Epithelial cell of esophagus (primary cell): ENCODE results near the gene VTA1.
"Not testable (repeated sequence)": the region's sequence is repeated elsewhere in the genome, so short reads cannot be mapped to it uniquely, and the experiment has no call there.

ENCODE experiments used
- DNase-seq: peaks from one replicate; pipeline ENCODE4 v3.0.0; 2010; ENCODE audit warnings: low read depth
- H3K4me3 ChIP-seq: 2 replicates; pipeline ENCODE4 v1.5.1; 2011; ENCODE audit warnings: mild to moderate bottlenecking, low read length, control low read depth
- CTCF ChIP-seq: IDR thresholded peaks from 2 replicates; pipeline ENCODE4 v1.5.1; 2011; ENCODE audit warnings: low read depth, mild to moderate bottlenecking, low read length, control low read depth, inconsistent platforms; ENCODE audit not compliant: insufficient read depth; ENCODE audit errors: missing control alignments

The VTA1 gene

GRCh38 chr6:142225115-142225514 is 78.1 kb downstream of the VTA1 start:
- TF ChIP-seq CTCF: no peak
- no peak for DNase-seq
- no peak overlapping the region for H3K4me3 ChIP-seq

GRCh38 chr6:142225552-142225951 is 78.5 kb downstream of the VTA1 start:
- TF ChIP-seq CTCF: no peak
- no peak for DNase-seq
- no peak overlapping the region for H3K4me3 ChIP-seq

GRCh38 chr6:142226731-142227130 is 79.7 kb downstream of the VTA1 start:
- DNase-seq: no peak
- no peak overlapping the region for H3K4me3 ChIP-seq
- TF ChIP-seq CTCF: no peak

- H3K4me3 ChIP-seq, DNase-seq: not testable (repeated sequence)
Observed at GRCh38 chr6:142229518-142230270, 82.6 kb downstream of the VTA1 start.

GRCh38 chr6:142232206-142233044 is 85.4 kb downstream of the VTA1 start:
- DNase-seq: peak; percentile 53
- not testable (repeated sequence) for H3K4me3 ChIP-seq

GRCh38 chr6:142233945-142234682 is 87.1 kb downstream of the VTA1 start:
- H3K4me3 ChIP-seq: no peak overlapping the region
- TF ChIP-seq CTCF: no peak

More at GRCh38 chr6:142232206-142233044, 85.4 kb downstream of the VTA1 start:
- TF ChIP-seq CTCF: peak; percentile 42

GRCh38 chr6:142235272-142235671 is 88.2 kb downstream of the VTA1 start:
- no peak overlapping the region for H3K4me3 ChIP-seq
- no peak for TF ChIP-seq CTCF
- no peak for DNase-seq

More at GRCh38 chr6:142233945-142234682, 87.1 kb downstream of the VTA1 start:
- no peak for DNase-seq
